GM20000 (cell line): Measurements from ENCODE around the gene CXCL5.

ENCODE experiments used
- DNase-seq: peaks from one replicate; pipeline ENCODE4 v3.0.0; 2012; ENCODE audit warnings: low spot score
- CTCF ChIP-seq: IDR thresholded peaks from 2 replicates; pipeline ENCODE4 v1.5.1; 2012; ENCODE audit warnings: mild to moderate bottlenecking, control low read depth; ENCODE audit errors: extremely low read depth, missing control alignments

Gene CXCL5

DNA sequence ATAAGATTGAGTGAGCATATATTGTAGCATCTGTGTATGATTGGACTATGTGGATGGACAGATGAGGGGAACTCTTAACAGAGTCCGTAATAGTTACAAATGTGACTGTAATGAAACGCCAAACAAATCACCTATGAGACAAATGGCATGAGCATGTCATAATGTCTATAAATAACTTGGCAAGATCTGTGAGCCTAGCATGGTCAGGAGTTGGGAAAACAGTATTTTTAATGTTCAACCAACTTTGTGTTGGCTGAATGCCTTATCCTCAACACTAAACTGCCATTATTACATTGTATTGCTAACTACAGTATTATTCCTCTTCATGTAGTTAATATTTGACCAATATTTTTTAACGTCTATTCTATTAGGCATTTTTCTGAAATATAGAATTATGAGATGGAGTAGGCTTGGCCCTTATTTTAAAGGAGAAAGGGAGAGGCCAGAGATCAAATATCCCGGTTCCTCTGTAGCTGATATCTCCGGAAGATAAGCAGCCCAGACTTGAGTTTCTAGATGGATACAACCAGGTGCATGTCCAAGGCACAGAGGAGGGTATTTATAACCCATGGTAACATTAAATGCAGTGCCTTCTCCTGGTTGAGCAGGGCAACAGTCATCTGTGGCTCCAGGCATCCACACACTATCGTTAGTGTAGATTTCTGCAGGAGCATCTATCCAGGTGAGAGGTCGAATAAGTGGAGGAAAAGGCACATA lies 49.3 kb downstream of the CXCL5 start:
- DNase-seq: no peak
- TF ChIP-seq CTCF: no peak

- no peak for TF ChIP-seq CTCF
- DNase-seq: no peak
Observed at GRCh38 chr4:73948291-73948690, 50.2 kb downstream of the CXCL5 start.

DNA sequence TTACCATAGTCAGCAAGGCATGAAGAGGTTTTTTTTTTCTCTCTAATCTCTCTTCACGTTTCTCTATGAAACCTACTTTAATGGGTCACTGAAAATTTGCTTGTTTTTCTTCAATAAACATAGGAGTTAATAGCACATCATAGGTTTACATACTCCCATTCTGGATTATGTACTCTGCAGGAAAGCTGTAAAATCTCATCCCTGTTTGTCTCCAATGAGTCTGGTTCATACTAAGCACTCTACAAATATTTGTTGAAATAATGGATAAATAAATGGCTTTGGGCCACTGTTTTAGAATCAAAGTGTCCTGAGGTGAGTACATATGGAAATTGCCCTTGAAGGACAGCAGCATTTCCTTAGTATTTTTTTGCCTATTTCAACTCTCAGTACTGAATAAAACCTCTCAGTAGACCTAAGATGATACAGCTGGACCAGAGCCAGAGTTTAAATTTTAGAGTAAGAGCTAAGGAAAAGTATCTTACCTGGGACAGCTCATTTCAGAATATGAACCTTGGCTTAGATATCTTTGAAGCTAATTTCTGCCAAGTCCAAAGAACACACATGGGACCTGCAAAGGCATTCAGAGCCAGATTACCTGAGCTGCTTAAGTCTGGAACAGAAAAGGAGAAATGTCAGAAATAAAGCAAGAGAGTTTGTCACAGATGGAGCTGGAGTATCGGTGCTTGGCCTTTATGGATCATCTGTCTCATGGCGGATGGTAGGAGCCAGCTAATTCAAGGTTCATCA lies 51.1 kb downstream of the CXCL5 start:
- TF ChIP-seq CTCF: no peak

DNA sequence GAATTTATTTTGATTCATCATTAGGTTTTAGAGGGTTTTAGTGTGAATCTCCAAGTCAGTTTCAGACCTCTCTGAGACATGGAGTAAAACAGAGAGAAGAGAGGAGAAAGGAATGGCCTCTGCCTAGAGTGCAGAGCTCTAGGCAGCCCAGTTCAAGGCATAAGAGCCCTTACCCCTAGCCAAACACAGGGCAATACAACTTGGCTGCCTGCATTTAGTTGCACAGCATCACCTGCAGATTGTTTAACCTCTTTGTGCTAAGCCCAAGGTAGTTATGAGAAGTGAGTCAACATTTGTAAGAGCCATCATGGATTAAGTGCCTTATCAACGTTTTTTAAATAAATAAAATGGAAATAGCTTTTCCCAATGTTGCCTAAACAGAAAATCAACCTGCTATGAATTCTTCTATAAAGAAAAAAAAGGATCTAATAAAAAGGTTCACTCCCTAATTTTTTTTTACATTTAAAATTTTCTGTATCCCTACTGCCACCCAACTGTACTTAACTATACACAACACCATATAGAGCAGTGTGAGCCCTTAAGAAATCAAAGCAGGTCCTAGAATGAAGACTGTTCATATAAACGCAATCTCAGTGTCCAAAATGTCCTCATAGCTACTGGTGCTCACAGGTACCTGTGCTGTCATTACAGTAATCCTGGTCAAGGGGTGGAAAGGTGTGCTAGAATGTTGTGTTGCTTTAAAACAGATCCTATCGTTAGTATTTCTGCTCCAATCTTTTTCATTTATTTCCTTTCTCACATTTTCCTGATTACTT lies 52.6 kb downstream of the CXCL5 start:
- TF ChIP-seq CTCF: no peak
- DNase-seq: no peak

More for the DNA sequence above, 51.1 kb downstream of the CXCL5 start:
- DNase-seq: no peak
